HT1080 (cell line): ENCODE results near the gene PABPC1L. TPM values are rescaled to one million over a fixed set of nuclear protein-coding genes. Genes with fewer than 3 reads are reported as not detected.
"Not testable (repeated sequence)": the region's sequence is repeated elsewhere in the genome, so short reads cannot be mapped to it uniquely, and the experiment has no call there.

Source experiments
- DNase-seq: peaks from one replicate; pipeline ENCODE4 v3.0.0-alpha.2; 2015; ENCODE audit warnings: low read depth
- polyA plus RNA-seq, 2 experiments: library from polyadenylated mRNA; depleted of rRNA; stranded (reverse); fragments of >200 nt; gene quantifications; 2 replicates each; pipeline ENCODE4 v1.2.3, GENCODE V29; 2015
- total RNA-seq: library from RNA; depleted of rRNA; stranded (reverse); fragments of >200 nt; shearing (Covaris generic); gene quantifications from 2 replicates; pipeline ENCODE4 v1.2.3, GENCODE V29; 2014; rRNA removed

PABPC1L gene
- 7.4 and 8.0 TPM in 2 replicates for total RNA-seq
- polyA plus RNA-seq (2015; cell fraction: cytosol; rRNA removed) = 6.8 and 8.7 TPM in 2 replicates
- 232 and 306 TPM in 2 replicates for polyA plus RNA-seq (2015; cell fraction: nucleus; rRNA removed)

- DNase-seq = peak; percentile 49
Observed at GRCh38 chr20:44909872-44910689, at the start of gene PABPC1L. Gene PABPC1L, plus strand, starts transcription at chr20:44910060. Its CDS starts 84 bp downstream, at chr20:44910144.

- peak; percentile 44 for DNase-seq
Observed at GRCh38 chr20:44861531-44862006, 48.3 kb upstream of the PABPC1L start.

- no peak for DNase-seq
Observed at GRCh38 chr20:44862286-44862685, 47.6 kb upstream of the PABPC1L start.

GRCh38 chr20:44863365-44864084, 46.3 kb upstream of the PABPC1L start:
- DNase-seq = not testable (repeated sequence)

- DNase-seq = not testable (repeated sequence)
Observed at GRCh38 chr20:44864493-44864892, 45.4 kb upstream of the PABPC1L start.

- DNase-seq = no peak
Observed at GRCh38 chr20:44866703-44867335, 43.0 kb upstream of the PABPC1L start.

GRCh38 chr20:44869471-44869870, 40.4 kb upstream of the PABPC1L start:
- DNase-seq = no peak

- DNase-seq = not testable (repeated sequence)
Observed at GRCh38 chr20:44882360-44882759, 27.5 kb upstream of the PABPC1L start.

GRCh38 chr20:44883214-44883902, 26.5 kb upstream of the PABPC1L start:
- DNase-seq = no peak

- no peak for DNase-seq
Observed at GRCh38 chr20:44884907-44885391, 24.9 kb upstream of the PABPC1L start.

GRCh38 chr20:44885392-44886265, 24.2 kb upstream of the PABPC1L start, which contains the start of gene YWHAB:
Gene YWHAB, plus strand, starts transcription at chr20:44885705. Its CDS starts 15,829 bp downstream, at chr20:44901534.
- DNase-seq = peak; percentile 95

- DNase-seq = peak; percentile 5
Observed at GRCh38 chr20:44886266-44886651, 23.6 kb upstream of the PABPC1L start.

GRCh38 chr20:44886828-44887227, 23.0 kb upstream of the PABPC1L start:
- DNase-seq = no peak

- DNase-seq = no peak
Observed at GRCh38 chr20:44887466-44887865, 22.4 kb upstream of the PABPC1L start.

GRCh38 chr20:44888226-44889103, 21.4 kb upstream of the PABPC1L start:
- no peak for DNase-seq

GRCh38 chr20:44891826-44892225, 18.0 kb upstream of the PABPC1L start:
- no peak for DNase-seq

- DNase-seq = no peak
Observed at GRCh38 chr20:44894959-44895358, 14.9 kb upstream of the PABPC1L start.

- no peak for DNase-seq
Observed at GRCh38 chr20:44896583-44896982, 13.3 kb upstream of the PABPC1L start.

- no peak for DNase-seq
Observed at GRCh38 chr20:44897133-44897532, 12.7 kb upstream of the PABPC1L start.
